ENCODE measurements around the gene LMLN.
"Not testable (repeated sequence)": the region's sequence is repeated elsewhere in the genome, so short reads cannot be mapped to it uniquely, and the experiment has no call there.

LMLN gene

DNA sequence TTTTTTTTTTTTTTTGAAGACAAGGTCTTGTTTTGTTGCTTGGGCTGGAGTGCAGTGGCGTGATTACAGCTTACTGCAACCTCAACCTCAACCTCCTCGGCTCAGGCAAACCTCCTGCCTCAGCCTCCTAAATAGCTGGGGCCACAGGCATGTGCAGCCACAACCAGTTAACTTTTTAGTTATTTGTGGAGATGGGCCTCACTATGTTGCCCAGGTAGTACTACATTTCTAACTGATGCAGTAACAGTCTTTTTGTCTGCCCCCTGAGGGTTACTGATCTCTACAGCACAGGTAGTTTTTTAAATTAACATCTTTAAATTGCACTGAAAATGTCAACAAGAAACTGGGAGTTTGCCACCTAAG, 3.4 kb upstream of the LMLN start:
- no peak for DNase-seq

DNA sequence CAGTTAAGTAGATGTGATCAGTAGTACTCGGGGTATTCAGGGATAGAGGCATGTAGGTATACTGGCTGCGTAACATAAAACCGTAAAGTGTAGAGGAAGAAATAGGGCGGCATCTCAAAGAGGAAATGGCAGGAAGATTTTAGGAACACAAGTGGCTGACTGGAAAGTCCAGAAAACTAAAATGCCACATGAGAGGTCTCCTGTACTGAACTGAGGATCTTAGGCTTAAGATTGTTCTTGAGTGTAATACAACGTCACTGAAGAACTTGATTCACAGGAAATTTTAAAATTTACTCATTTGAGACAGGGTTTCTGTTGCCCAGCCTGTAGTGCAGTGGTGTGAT, 2.3 kb upstream of the LMLN start:
- no peak for DNase-seq

DNA sequence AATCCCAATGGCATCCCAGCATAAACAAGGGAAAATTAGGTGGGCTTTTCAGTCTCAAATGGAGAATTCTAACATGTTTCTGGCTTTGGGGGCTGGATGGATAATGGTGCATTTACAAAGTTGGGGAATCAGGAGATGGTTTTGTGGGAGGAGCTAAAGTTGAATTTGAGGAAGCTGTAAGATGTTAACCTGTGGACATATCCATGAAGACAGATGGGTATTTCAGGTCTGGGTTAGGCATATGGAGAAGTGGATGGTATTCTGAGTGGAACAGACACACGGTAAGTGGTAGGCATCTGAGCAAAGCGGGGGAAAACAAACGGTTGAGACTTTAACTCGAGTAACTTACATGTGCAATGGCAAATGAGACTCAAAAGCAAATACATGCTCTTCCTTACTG, 1.7 kb upstream of the LMLN start:
- no peak for DNase-seq

DNA sequence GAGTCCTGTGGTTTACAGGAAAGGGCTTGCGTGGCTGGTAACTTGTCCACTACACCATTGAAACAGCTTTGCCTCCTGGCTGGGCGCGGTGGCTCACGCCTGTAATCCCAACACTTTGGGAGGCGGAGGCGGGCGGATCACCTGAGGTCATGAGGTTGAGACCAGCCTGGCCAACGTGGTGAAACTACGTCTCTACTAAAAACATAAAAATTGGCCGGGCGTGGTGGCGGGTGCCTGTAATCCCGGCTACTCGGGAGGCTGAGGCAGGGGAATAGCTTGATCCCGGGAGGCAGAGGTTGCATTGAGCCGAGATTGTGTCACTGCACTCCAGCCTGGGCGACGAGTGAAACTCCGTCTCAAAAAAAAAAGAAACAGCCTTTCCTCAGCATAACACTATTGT, 1.2 kb upstream of the LMLN start:
- DNase-seq, result not testable (repeated sequence)

DNA sequence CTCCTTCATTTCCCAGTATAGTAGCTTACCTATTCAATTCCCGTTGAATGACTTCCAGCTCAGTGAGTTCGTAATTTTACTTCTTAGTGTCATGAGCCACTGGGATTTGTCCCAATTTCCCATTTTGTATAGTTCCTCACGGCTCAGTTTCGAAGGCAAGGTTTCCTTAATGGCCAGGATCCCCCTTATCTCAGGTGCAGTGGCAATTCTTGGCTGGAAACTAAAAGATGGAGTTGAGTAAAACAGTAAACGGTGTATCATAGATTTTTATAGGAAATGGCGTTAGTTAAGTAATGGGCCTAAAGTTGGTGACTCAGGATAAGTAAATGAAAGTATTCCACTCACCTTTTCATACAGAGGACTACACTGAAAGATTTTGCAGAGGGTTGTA, 522 bp upstream of the LMLN start:
- no peak for DNase-seq

DNA sequence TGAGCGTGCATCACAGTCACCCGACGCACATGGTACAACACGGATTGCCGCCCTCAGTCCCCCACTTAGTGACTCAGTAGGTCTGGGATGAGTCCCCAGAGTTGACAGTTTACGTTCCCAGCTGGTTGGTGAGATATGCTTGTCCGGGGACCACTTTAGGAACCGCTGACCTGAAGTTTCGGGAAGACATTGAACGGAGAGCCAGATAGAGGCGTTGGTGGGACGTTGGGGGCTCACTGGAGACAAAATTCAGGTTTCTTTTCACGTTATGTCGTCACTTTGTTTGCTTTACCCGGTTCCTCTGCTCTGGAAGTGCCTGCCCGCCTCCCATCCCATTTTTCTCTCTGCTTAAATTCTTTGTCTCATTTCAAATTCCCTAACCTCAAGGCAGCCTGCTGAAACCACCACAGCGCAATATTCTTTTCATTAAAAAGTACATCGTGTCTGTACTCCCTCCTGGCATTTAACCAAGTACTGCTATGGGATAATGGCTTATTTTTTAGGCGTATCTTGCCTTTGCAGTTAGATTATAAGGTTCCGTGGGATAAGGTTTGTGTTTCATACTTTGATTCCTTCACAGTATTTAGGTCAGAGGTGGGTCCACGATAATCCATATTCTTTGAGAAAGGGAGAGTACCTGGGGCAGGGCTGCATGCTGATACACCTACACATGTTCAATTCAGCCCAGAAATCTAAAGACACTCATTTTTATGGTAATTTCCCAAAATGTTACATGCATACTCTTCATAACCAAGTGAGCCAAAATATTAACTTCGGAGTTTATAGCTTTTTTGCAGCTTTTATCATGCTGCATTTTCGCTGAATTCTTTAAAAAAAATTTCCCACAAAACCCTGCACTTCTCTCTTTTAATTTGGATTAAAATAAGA, 921 bp downstream of the LMLN start:
- no peak for DNase-seq

DNA sequence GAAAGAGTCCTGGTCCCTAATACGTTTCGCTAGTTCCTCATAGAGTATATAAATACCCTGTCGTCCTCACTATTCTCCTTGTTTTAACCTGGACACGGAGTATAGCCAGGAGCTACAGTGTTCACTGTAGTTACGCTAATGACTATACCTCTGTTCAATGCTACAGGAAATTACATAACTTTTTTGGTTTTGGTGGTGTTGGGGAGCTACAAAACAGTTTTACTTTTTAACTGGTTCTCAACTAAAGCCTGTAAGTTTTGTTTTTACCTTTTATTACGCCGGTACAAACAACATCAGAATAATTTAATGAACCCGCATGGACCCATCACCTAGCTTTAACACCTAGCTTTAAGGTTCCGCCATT, 1.5 kb downstream of the LMLN start:
- DNase-seq, result no peak

DNA sequence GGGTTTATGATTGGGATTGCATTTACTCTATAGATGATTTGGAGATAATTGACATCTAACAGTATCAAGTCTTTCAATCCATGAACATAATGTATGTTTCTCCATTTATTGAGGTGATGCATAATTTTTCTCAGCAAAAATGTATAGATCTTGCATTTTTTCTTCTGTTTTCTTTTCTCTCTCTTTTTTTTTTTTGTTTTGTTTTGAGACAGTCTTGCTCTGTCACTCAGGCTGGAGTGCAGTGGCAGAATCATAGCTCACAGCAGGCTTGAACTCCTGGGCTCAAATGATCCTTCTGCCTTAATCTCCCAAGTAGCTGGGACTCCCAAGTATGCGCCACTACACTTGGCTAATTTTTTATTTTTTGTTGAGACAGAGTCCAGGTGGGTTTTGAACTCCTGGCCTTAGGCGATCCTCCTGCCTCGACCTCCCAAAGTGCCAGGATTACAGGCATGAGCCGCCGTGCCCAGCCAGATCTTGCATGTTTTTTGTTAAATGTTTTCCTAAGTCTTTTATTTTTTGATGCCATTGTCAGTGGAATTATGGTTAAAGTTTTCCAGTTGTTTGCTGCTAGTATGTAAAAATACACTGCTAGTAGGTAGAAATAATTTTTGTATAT, 3.1 kb downstream of the LMLN start:
- DNase-seq, result no peak

DNA sequence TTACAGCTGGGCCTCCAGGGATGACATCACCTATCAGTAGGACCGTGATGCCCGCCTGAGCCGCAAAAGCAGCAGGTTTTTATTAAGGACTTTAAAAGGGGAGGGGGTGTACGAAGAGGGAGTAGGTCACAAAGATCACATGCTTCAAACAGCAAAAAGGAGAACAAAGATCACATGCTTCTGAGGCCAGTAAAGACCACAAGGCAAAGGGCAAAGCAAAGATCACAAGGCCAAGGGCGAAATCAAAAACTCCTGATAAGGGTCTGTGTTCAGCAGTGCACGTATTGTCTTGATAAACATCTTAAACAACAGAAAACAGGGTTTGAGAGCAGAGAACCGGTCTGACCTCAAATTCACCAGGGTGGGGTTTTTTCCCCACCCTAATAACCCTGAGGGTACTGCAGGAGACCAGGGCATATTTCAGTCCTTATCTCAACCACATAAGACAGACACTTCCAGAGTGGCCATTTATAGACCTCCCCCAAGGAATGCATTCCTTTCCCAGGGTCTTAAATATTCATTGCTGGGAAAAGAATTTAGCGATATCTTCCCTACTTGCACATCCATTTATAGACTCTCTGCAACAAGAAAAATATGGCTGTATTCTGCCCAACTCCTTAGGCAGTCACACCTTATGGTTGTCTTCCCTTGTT, 7.4 kb downstream of the LMLN start:
- not testable (repeated sequence) for DNase-seq

DNA sequence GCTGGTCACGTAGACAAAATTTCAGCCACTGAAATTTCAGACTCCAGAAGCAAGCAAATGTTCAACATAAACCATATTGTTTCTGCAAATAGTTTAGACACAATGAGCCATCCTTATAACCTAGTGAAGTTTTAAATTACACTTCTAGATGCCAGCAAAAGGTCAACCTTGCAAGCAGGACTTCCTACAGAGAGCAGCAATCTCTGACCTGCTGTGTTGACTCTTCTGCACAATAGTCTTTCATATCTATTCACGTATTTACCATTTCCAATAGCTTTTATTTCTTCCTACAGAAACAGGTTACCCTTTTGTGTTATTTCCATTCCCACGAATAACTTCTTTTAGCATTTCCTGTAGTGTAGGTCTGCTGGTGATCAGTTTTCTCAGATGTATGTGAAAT, 10.6 kb downstream of the LMLN start:
- DNase-seq, result no peak

DNA sequence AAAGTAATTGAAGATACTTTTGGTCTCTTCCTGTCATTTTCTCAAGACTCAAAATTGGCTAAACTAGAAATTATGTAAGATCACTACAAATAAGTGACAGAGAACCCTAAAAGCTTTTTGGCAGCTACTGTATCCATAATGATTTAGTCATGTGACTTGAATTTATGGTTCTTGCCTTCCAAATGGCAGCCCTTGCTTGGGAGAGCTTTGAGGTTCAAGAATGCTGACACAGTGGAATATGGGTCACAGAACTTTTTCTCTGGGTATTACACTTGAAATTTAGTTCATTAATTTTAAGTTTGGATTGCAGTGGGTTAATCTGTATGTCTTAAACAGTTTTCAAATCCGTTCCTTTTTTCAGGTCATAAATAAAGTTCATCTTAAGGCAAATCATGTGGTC, 14.0 kb downstream of the LMLN start:
- DNase-seq, result no peak

DNA sequence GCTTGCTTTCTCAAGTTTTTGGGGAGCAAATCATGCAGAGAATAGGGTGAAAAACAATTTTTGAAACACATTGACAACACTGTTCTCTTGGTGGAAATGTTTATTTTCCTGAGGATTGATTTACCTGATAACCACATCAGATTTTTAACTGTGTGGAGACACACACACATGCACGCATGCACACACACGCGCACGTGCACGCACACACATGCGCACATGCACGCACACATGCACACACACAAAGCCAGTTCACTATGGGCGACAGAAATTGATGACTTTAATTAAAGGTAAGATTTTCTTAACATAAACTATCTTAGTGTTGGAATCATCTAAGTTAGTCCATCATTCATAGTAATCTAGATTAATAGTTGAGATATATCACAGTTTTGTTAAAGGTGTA, 15.3 kb downstream of the LMLN start:
- DNase-seq, result no peak

DNA sequence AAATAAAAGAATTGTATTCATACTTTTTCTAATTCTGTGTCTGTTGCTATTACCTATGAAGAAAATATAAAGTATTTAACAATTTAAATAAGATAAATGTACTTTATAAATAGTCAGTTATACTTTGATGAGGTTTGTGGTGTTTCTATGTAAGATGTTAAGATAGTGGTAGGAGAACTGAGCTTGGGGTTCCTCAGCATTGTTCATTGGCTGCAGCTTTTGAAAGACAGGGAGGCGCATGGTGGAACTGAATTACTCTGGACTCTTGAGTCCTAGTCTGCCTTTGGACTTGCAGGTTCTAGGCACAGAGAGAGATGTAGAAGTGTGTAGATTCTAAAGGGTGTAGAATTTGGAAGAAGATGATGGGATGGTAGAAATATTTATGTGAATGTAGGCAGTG, 23.1 kb downstream of the LMLN start:
- DNase-seq, result no peak

DNA sequence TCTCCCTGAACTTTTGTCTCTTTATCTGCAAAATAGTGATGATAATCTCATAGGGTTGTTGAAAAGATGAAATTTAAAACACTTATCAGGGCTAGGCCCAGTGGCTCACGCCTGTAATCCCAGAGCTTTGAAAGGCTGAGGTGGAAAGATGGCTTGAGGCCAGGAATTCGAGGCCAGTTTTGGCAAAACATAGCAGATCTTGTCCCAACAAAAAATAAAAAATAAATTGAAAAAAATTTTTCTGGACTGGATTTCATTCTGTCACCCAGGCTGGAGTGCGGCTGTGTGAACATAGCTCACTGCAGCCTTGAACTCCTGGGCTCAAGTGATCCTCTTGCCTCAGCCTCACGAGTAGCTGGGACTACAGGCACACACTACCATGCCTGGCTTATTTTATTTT, 29.6 kb downstream of the LMLN start:
- no peak for DNase-seq

DNA sequence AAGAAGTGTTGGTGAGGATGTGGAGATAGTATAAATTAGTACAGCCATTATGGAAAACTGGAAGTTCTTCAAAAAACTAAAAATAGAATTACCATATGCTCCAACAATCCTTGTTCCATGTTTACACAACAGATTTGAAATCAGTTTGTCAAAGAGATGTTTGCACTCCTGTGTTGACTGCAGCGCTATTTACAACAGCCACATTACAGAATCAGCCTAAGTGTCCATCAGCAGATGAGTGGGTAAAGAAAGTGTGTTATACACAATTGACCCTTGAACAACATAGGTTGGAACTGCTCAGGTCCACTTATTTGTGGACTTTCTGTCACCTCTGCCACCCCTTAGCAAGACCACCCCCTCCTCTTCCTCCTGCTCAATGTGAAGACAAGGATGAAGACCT, 34.7 kb downstream of the LMLN start:
- no peak for DNase-seq

DNA sequence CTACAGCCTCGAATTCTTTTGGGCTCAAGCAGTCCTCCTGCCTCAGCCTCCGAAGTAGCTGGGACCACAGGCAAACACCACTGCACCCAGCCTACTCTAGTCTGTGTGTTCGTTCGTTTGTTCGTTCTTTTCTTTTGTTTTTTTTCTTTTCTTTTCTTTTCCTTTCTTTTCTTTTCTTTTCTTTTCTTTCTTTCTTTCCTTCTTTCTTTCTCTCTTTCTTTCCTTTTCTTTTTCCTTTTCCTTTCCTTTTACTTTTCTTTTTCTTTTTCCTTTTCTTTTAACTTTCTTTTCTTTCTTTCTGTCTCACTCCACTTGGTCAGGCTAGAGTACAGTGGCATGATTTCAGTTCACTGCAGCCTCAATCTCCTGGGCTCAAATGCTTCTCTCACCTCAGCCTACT, 36.8 kb downstream of the LMLN start:
- DNase-seq, result no peak

DNA sequence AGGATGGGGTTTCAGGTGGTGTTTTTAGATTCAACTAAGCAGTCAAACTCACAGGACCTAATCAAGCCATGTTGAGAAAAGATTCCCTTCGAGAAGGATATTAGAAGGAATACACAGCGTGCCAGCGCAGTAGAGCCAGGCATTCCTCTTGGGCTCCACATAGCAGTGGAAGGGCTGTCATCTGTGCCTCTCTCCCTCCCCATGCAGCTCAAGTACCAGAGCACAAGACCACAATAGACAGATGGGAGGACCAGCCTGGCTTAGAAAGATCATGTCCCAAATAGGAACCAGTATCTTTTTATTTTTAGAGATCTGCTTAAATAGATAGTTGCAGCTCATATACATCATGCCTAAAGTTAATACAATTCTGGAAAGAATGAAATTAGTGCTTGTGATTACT, 37.9 kb downstream of the LMLN start:
- DNase-seq, result no peak

DNA sequence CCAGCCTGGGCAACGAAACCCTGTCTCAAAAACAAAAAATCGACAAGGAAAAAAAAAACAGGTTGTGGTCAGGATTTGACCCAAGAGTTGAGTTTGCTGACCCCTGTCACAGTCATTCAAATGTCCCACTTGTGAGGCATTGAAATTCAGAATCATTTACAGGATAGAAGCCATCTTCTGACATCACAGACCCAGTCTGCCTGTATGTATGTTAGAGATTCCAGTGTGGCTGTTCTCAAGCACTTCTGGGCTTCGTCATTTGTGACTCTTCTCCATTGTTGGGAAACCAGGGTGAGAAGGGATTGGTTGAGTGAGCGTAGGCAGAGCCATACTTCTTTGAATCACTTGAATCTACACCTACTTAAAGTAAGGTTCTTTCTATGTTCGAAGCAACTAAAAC, 57.1 kb downstream of the LMLN start:
- DNase-seq, result no peak

DNA sequence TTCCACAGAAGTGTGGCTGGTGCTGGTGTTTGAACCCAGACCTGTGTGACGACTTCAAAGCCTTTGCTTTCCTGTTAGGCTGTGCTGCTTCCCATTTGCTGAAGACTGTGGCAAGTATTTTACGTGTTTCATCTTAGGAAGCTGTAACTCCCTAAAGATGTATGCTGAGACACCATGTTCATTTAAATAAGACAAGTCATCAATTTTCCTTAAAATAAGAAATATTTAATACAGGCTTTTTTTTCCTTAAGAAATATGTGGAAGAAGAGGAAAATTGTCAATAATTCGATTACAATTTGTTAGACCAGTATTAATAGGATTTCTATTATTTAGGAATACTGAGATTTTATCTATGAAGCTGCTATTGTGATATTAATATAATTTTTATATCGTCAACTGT, 58.4 kb downstream of the LMLN start:
- no peak for DNase-seq

DNA sequence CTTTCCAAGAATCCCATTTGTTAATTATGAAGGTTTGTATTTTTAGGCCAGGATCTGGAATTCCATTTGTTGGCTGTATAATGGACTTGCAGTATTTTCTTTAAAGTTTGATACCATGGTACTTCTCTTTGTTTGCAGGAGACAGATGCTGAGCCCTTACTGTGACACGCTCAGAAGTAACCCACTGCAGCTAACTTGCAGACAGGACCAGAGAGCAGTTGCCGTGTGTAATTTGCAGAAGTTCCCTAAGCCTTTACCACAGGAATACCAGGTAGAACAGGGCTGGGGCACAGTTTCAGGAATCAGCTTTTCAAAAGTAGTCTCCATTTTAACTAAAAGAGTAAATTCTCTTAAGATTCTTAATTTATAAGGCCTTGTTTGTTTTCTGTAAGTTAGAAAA, 59.1 kb downstream of the LMLN start:
- no peak for DNase-seq

DNA sequence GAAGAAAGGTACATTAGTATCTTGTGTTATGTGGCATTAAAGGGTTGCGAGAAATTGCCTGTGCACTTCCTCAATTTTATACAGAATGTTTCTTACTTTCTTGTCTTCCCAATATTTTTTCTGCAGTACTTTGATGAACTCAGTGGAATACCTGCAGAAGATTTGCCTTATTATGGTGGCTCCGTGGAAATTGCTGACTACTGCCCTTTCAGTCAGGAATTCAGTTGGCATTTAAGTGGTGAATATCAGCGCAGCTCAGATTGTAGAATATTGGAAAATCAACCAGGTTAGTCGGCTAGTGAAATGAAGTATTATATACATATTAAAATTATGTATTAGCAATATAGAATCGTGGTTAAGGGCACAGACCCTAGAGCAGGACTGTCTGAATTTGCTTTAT, 61.3 kb downstream of the LMLN start:
- DNase-seq, result no peak

DNA sequence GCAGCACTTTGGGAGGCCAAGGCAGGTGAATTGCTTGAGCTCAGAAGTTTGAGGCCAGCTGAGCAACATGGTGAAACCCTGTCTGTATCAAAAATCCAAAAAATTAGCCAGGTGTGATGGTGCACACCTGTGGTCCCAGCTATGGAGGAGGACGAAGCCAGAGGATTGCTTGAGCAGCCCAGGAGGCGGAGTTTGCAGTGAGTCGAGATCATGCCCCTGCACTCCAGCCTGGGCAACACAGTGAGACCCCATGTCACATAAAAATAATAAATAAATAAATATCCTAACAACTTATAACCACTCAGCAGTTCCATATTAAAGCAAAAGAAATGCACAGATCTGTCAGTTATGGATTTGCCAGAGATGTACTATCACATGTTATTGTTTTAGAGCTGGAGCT, 62.6 kb downstream of the LMLN start:
- DNase-seq, result no peak

DNA sequence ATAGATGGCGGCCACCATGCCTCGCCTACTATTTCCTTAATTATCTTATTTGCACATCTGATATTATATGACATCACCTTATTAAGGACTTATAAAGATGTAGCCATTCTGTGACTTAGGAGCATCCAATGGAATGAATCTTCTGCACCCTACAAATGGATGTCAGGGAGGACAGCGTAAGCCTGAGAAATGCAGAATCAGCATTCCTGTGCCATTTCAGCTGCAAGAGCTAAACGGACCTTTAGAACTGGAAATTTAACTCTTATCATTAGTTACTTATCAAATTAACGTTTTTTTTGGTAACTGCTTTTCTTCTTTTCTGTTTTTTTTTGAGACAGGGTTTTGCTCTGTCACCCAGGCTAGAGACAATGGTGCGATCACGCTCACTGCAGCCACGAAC, 65.6 kb downstream of the LMLN start:
- no peak for DNase-seq

DNA sequence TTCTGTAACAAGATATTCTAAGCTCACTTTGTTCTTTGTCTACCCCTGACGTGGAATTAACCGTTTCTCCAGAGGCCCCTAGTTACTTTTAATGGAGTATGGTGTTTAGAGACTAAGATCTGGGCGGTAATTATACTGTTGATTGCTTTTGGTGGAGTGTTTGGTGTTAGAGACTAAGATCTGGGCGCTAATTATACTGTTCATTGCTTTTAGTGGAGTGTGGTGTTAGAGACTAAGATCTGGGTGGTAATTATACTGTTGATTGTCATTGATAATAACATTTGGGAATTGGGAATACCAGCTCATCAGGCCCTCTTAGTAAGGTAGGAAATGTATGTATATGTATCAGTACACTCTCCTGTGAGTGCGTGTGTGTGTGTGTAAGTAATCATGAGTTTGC, 66.6 kb downstream of the LMLN start:
- DNase-seq, result no peak

Measured in CD4-positive, alpha-beta T cell treated with Interleukin-21 for 1 hour (primary cell).